HepG2 (cell line): ENCODE data around the gene SERHL2. TPM values are rescaled to one million over a fixed set of nuclear protein-coding genes. Genes with fewer than 3 reads are reported as not detected.
A peak's percentile ranks its signal among the peaks of the same experiment; 100 is the strongest.

Source experiments
- MXD3 ChIP-seq: IDR thresholded peaks from 2 replicates; pipeline ENCODE4 v1.6.1; 2016; ENCODE audit warnings: mild to moderate bottlenecking, missing biosample characterization, missing genetic modification reagents
- NR2F1 ChIP-seq, 2 experiments: fragments of 450-650 bp in 1 of 2; formaldehyde crosslinking in 1 of 2; IDR thresholded peaks; 2 replicates each; pipeline versions ENCODE4 v1.5.0 to v1.6.1; 2016 to 2020; ENCODE audit warnings: mild to moderate bottlenecking in 1 of 2, missing compliant biosample characterization in 1 of 2, missing genetic modification reagents in 1 of 2, moderate library complexity in 1 of 2
- POLR2AphosphoS2 ChIP-seq: IDR thresholded peaks from 2 replicates; pipeline ENCODE4 v1.6.1; 2011; ENCODE audit warnings: low read depth, low read length, improper control_type of control experiment
- PRMT3 ChIP-seq: sonication (generic); formaldehyde crosslinking; IDR thresholded peaks from 2 replicates; pipeline ENCODE4 v1.8.1; 2022; ENCODE audit warnings: low read depth, mild to moderate bottlenecking, moderate library complexity, missing genetic modification reagents, borderline replicate concordance
- RBFOX2 ChIP-seq: fragments of 200-400 bp; formaldehyde crosslinking; IDR thresholded peaks from 2 replicates; pipeline ENCODE4 v1.6.1; 2017; ENCODE audit warnings: low read depth, mild to moderate bottlenecking, low read length
- SKI ChIP-seq: fragments of 450-650 bp; IDR thresholded peaks from one replicate; pipeline ENCODE4 v1.6.1; 2018; ENCODE audit warnings: mild to moderate bottlenecking; ENCODE audit not compliant: partially characterized antibody
- SP2 ChIP-seq: sonication (generic); formaldehyde crosslinking; IDR thresholded peaks from 2 replicates; pipeline ENCODE4 v1.5.1; 2020; ENCODE audit warnings: mild to moderate bottlenecking, missing genetic modification reagents
- TEAD2 ChIP-seq: sonication (generic); formaldehyde crosslinking; IDR thresholded peaks from 2 replicates; pipeline ENCODE4 v1.9.0; 2021; ENCODE audit warnings: missing genetic modification reagents
- ZBTB39 ChIP-seq: sonication (generic); formaldehyde crosslinking; IDR thresholded peaks from 2 replicates; pipeline ENCODE4 v1.5.0; 2020; ENCODE audit warnings: missing genetic modification reagents
- ZBTB42 ChIP-seq: sonication (generic); formaldehyde crosslinking; IDR thresholded peaks from 2 replicates; pipeline ENCODE4 v1.5.0; 2020; ENCODE audit warnings: mild to moderate bottlenecking, missing genetic modification reagents
- ZFP1 ChIP-seq: IDR thresholded peaks from 2 replicates; pipeline ENCODE4 v1.6.1; 2016
- ZFYVE20 ChIP-seq: sonication (generic); formaldehyde crosslinking; IDR thresholded peaks from 2 replicates; pipeline ENCODE4 v1.8.0; 2023; ENCODE audit warnings: low read depth, mild to moderate bottlenecking, moderate library complexity, missing genetic modification reagents, borderline replicate concordance
- ZNF333 ChIP-seq: sonication (generic); formaldehyde crosslinking; IDR thresholded peaks from 2 replicates; pipeline ENCODE4 v1.4.0; 2020; ENCODE audit warnings: mild to moderate bottlenecking, missing genetic modification reagents, borderline replicate concordance
- ZNF335 ChIP-seq: sonication (generic); formaldehyde crosslinking; IDR thresholded peaks from 2 replicates; pipeline ENCODE4 v1.4.0; 2020; ENCODE audit warnings: missing genetic modification reagents
- ZNF512B ChIP-seq: sonication (generic); formaldehyde crosslinking; IDR thresholded peaks from 2 replicates; pipeline ENCODE4 v1.5.1; 2020; ENCODE audit warnings: missing genetic modification reagents, mild to moderate bottlenecking, borderline replicate concordance
- ZNF629 ChIP-seq: sonication (generic); formaldehyde crosslinking; conservative IDR thresholded peaks from 2 replicates; pipeline ENCODE4 v1.5.0; 2020; ENCODE audit warnings: missing genetic modification reagents
- ZNF720 ChIP-seq: sonication (generic); formaldehyde crosslinking; IDR thresholded peaks from 2 replicates; pipeline ENCODE4 v1.4.0; 2020; ENCODE audit warnings: missing genetic modification reagents
- ZNF737 ChIP-seq: sonication (generic); formaldehyde crosslinking; IDR thresholded peaks from 2 replicates; pipeline ENCODE4 v1.5.0; 2020; ENCODE audit warnings: missing genetic modification reagents, mild to moderate bottlenecking, borderline replicate concordance
- polyA plus RNA-seq, 8 experiments: library from polyadenylated mRNA; depleted of rRNA in 3 of 8; stranded (reverse) in 7 of 8; unstranded in 1 of 8; fragments of >200 nt; fragmentation: Illumina TruSeq in 4 of 8; extraction: Trizol in 4 of 8; gene quantifications; 2 replicates each; pipeline versions ENCODE4 v1.2.1 to v1.2.3, GENCODE V29; 2011 to 2016; ENCODE audit warnings: low read depth in 4 of 8, missing spikeins in 1 of 8, mixed read lengths in 1 of 8; ENCODE audit not compliant: insufficient read depth in 1 of 8
- total RNA-seq, 5 experiments: library from RNA; depleted of rRNA; stranded (reverse); fragments of >200 nt; fragmentation: Illumina TruSeq; extraction: Trizol; gene quantifications; 2 replicates each; pipeline ENCODE4 v1.2.3, GENCODE V29; 2016; ENCODE audit warnings: low read depth in 1 of 5
- TF ChIP-seq, protein P1 (sequence below): sonication (generic); formaldehyde crosslinking; IDR thresholded peaks from 2 replicates; pipeline ENCODE4 v1.5.0; 2020; ENCODE audit warnings: mild to moderate bottlenecking, missing genetic modification reagents, borderline replicate concordance

The SERHL2 gene
- total and polyA plus RNA-seq, 2 of the 13 experiments (the other 11 are each of a cell fraction or from before 2014, with no cell fraction given) = 1.0 to 1.8 TPM

- TF ChIP-seq SP2 (CRISPR knock-in tag) = no peak
- TF ChIP-seq SKI = no peak
- no peak for TF ChIP-seq PRMT3
- TF ChIP-seq ZFYVE20 (CRISPR knock-in tag) = no peak
- TF ChIP-seq MXD3 (CRISPR knock-in tag) = no peak
- no peak for TF ChIP-seq TEAD2 (CRISPR knock-in tag)
- no peak for TF ChIP-seq ZBTB42
- no peak for TF ChIP-seq POLR2AphosphoS2
- no peak for TF ChIP-seq ZNF737 (CRISPR knock-in tag)
- TF ChIP-seq NR2F1 (CRISPR knock-in tag; IDR thresholded peaks at IDR 0.05) = peak in 1 of 2 experiments; percentile 47; a peak in 1 of 4 replicates
- TF ChIP-seq ZNF333 (CRISPR knock-in tag) = no peak
- no peak for TF ChIP-seq ZNF720 (CRISPR knock-in tag)
- no peak for TF ChIP-seq RBFOX2
- no peak for TF ChIP-seq ZNF512B (CRISPR knock-in tag)
- TF ChIP-seq, protein P1, sequence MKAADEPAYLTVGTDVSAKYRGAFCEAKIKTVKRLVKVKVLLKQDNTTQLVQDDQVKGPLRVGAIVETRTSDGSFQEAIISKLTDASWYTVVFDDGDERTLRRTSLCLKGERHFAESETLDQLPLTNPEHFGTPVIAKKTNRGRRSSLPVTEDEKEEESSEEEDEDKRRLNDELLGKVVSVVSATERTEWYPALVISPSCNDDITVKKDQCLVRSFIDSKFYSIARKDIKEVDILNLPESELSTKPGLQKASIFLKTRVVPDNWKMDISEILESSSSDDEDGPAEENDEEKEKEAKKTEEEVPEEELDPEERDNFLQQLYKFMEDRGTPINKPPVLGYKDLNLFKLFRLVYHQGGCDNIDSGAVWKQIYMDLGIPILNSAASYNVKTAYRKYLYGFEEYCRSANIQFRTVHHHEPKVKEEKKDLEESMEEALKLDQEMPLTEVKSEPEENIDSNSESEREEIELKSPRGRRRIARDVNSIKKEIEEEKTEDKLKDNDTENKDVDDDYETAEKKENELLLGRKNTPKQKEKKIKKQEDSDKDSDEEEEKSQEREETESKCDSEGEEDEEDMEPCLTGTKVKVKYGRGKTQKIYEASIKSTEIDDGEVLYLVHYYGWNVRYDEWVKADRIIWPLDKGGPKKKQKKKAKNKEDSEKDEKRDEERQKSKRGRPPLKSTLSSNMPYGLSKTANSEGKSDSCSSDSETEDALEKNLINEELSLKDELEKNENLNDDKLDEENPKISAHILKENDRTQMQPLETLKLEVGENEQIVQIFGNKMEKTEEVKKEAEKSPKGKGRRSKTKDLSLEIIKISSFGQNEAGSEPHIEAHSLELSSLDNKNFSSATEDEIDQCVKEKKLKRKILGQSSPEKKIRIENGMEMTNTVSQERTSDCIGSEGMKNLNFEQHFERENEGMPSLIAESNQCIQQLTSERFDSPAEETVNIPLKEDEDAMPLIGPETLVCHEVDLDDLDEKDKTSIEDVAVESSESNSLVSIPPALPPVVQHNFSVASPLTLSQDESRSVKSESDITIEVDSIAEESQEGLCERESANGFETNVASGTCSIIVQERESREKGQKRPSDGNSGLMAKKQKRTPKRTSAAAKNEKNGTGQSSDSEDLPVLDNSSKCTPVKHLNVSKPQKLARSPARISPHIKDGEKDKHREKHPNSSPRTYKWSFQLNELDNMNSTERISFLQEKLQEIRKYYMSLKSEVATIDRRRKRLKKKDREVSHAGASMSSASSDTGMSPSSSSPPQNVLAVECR (CRISPR knock-in tag) = peak; percentile 78
- TF ChIP-seq ZNF335 (CRISPR knock-in tag) = no peak
- peak; percentile 18; the same call in 1 of the 2 replicates for TF ChIP-seq ZNF629 (CRISPR knock-in tag)
- TF ChIP-seq ZFP1 = no peak
- TF ChIP-seq ZBTB39 = no peak
Measured at GRCh38 chr22:42601879-42602465, 48.2 kb downstream of the SERHL2 start (continued).
